K562 (cell line): ENCODE results near the gene CARD9. TPM values are rescaled to one million over a fixed set of nuclear protein-coding genes. Genes with fewer than 3 reads are reported as not detected.

Experiments used
- CBX3 ChIP-seq, 2 experiments: IDR thresholded peaks; 1 replicate in 1 of 2; 2 replicates in 1 of 2; pipeline ENCODE4 v1.6.1; 2012; ENCODE audit warnings: inconsistent platforms in 2 of 2, low read length in 2 of 2, borderline replicate concordance in 1 of 2, control low read depth in 1 of 2
- CCAR2 ChIP-seq: fragments of 200-400 bp; formaldehyde crosslinking; IDR thresholded peaks from 2 replicates; pipeline ENCODE4 v1.6.1; 2017; ENCODE audit warnings: mild to moderate bottlenecking, low read depth, low read length
- GATA2 ChIP-seq: sonication (generic); formaldehyde crosslinking; IDR thresholded peaks from 2 replicates; pipeline ENCODE4 v1.4.0; 2020; ENCODE audit warnings: mild to moderate bottlenecking, missing genetic modification reagents
- HDAC6 ChIP-seq: IDR thresholded peaks from 2 replicates; pipeline ENCODE4 v1.6.1; 2012; ENCODE audit warnings: low read depth, mild to moderate bottlenecking, control low read depth, inconsistent platforms, low read length, moderate library complexity
- RBFOX2 ChIP-seq: fragments of 200-400 bp; formaldehyde crosslinking; IDR thresholded peaks from 2 replicates; pipeline ENCODE4 v1.6.1; 2017; ENCODE audit warnings: low read depth, mild to moderate bottlenecking, low read length, moderate library complexity
- SMC3 ChIP-seq: conservative IDR thresholded peaks from 2 replicates; pipeline ENCODE4 v1.6.1; 2011; ENCODE audit warnings: low read depth, low read length, improper control_type of control experiment; ENCODE audit not compliant: insufficient read depth
- TEAD2 ChIP-seq: fragments of 450-650 bp; IDR thresholded peaks from 2 replicates; pipeline ENCODE4 v1.6.1; 2016; ENCODE audit warnings: missing genetic modification characterization, control low read depth, missing compliant biosample characterization
- polyA plus RNA-seq, 8 experiments: library from polyadenylated mRNA; depleted of rRNA in 4 of 8; stranded (reverse) in 5 of 8; unstranded in 3 of 8; fragments of >200 nt; fragmentation: Nextera tagmentation in 2 of 8; fragmentation: Illumina TruSeq in 1 of 8; extraction: Ambion mirVana in 2 of 8; extraction: Trizol in 1 of 8; gene quantifications; 2 replicates each; pipeline versions ENCODE4 v1.2.1 to v1.2.3, GENCODE V29; 2011 to 2014; ENCODE audit warnings: inconsistent platforms in 1 of 8, missing spikeins in 1 of 8
- total RNA-seq, 7 experiments: library from RNA; depleted of rRNA in 6 of 7; stranded (reverse); fragments of >200 nt in 6 of 7; fragmentation: Illumina TruSeq in 2 of 7; extraction: Trizol in 2 of 7; gene quantifications; 2 replicates each; pipeline versions ENCODE4 v1.2.1 to v1.2.3, GENCODE V29; 2011 to 2021; ENCODE audit warnings: low replicate concordance in 1 of 7
- TF ChIP-seq, protein P1 (sequence below), 2 experiments: fragments of 450-650 bp; IDR thresholded peaks; 2 replicates each; pipeline ENCODE4 v1.6.1; 2016
- TF ChIP-seq, protein P2 (sequence below): sonication (generic); formaldehyde crosslinking; IDR thresholded peaks from 2 replicates; pipeline ENCODE4 v1.8.0; 2022; ENCODE audit warnings: mild to moderate bottlenecking, missing genetic modification reagents, borderline replicate concordance
- TF ChIP-seq, protein P3 (sequence below): fragments of 450-650 bp; formaldehyde crosslinking; conservative IDR thresholded peaks from 2 replicates; pipeline ENCODE4 v1.4.0; 2022; ENCODE audit warnings: mild to moderate bottlenecking, missing genetic modification characterization
- TF ChIP-seq, protein P4 (sequence below), 2 experiments: fragments of 250-450 bp in 1 of 2; fragments of 450-650 bp in 1 of 2; sonication (Bioruptor Pico) in 1 of 2; IDR thresholded peaks; 2 replicates each; pipeline versions ENCODE4 v1.6.1 to v1.8.0; 2016 to 2021; ENCODE audit warnings: mild to moderate bottlenecking in 2 of 2, moderate library complexity in 2 of 2, missing compliant biosample characterization in 1 of 2, missing genetic modification characterization in 1 of 2
- TF ChIP-seq, protein P5 (sequence below): IDR thresholded peaks from 2 replicates; pipeline ENCODE4 v1.6.1; 2011; ENCODE audit not compliant: insufficient read length; ENCODE audit errors: extremely low read depth

Gene CARD9
- total and polyA plus RNA-seq, 9 of the 15 experiments (the other 6 are each of a cell fraction or from before 2014, with no cell fraction given) = 1.7 to 53.0 (median 9.7) TPM

DNA sequence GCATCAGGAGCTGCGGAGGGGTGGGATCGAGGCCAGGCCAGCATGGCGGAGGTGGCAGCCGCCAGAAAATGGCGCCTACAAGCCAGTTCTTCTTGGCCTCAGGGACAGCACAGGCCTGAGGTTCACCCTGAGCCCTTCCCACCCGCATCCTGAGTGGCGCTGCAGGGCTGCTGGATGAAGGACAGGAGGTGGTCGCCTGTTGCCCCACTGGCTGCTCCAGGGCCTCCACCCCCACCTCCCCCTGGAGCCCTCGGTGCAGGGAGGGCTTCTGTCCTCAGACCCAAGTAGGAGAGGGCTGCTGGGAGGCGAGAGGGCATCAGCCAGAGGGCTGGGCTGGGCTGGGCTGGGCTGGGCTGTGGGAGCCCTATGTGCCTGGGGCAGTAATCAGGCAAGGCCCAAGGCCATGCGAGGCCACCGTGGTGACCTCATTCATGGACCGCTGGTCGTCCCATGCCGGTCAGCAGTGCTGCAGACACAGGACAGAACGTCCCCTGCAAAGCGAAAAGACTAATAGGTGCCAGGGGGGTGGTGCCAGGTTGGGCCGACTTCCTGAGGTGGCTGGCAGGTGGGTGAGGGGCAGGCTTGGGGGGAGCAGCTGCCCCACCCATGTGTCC lies 32.3 kb downstream of the CARD9 start (continued):
- TF ChIP-seq, protein P1, sequence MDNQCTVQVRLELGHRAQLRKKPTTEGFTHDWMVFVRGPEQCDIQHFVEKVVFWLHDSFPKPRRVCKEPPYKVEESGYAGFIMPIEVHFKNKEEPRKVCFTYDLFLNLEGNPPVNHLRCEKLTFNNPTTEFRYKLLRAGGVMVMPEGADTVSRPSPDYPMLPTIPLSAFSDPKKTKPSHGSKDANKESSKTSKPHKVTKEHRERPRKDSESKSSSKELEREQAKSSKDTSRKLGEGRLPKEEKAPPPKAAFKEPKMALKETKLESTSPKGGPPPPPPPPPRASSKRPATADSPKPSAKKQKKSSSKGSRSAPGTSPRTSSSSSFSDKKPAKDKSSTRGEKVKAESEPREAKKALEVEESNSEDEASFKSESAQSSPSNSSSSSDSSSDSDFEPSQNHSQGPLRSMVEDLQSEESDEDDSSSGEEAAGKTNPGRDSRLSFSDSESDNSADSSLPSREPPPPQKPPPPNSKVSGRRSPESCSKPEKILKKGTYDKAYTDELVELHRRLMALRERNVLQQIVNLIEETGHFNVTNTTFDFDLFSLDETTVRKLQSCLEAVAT (IDR thresholded peaks at IDR 0.05) = no peak
- TF ChIP-seq, protein P2, sequence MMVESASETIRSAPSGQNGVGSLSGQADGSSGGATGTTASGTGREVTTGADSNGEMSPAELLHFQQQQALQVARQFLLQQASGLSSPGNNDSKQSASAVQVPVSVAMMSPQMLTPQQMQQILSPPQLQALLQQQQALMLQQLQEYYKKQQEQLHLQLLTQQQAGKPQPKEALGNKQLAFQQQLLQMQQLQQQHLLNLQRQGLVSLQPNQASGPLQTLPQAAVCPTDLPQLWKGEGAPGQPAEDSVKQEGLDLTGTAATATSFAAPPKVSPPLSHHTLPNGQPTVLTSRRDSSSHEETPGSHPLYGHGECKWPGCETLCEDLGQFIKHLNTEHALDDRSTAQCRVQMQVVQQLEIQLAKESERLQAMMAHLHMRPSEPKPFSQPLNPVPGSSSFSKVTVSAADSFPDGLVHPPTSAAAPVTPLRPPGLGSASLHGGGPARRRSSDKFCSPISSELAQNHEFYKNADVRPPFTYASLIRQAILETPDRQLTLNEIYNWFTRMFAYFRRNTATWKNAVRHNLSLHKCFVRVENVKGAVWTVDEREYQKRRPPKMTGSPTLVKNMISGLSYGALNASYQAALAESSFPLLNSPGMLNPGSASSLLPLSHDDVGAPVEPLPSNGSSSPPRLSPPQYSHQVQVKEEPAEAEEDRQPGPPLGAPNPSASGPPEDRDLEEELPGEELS (CRISPR knock-in tag) = no peak
- TF ChIP-seq RBFOX2 (no peak), HDAC6 (no peak), CCAR2 (no peak), CBX3 (IDR thresholded peaks at IDR 0.05; ENCODE audit: borderline replicate concordance in 1 of 2, low read length in 2 of 2) (peak in 1 of 2 experiments; percentile 18; a peak in 1 of 3 replicates), TEAD2 (tag) (no peak), GATA2 (CRISPR knock-in tag) (no peak), SMC3 (no peak)
- TF ChIP-seq, protein P3, sequence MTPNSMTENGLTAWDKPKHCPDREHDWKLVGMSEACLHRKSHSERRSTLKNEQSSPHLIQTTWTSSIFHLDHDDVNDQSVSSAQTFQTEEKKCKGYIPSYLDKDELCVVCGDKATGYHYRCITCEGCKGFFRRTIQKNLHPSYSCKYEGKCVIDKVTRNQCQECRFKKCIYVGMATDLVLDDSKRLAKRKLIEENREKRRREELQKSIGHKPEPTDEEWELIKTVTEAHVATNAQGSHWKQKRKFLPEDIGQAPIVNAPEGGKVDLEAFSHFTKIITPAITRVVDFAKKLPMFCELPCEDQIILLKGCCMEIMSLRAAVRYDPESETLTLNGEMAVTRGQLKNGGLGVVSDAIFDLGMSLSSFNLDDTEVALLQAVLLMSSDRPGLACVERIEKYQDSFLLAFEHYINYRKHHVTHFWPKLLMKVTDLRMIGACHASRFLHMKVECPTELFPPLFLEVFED (CRISPR knock-in tag) = no peak
- TF ChIP-seq, protein P4, sequence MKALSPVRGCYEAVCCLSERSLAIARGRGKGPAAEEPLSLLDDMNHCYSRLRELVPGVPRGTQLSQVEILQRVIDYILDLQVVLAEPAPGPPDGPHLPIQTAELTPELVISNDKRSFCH (CRISPR knock-in tag; IDR thresholded peaks at IDR 0.05) = no peak
- TF ChIP-seq, protein P4 (tag; IDR thresholded peaks at IDR 0.05) = no peak
- TF ChIP-seq, protein P5, sequence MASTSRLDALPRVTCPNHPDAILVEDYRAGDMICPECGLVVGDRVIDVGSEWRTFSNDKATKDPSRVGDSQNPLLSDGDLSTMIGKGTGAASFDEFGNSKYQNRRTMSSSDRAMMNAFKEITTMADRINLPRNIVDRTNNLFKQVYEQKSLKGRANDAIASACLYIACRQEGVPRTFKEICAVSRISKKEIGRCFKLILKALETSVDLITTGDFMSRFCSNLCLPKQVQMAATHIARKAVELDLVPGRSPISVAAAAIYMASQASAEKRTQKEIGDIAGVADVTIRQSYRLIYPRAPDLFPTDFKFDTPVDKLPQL = no peak
